GM10266 (cell line): ENCODE results near the gene MT1H.

ENCODE experiments used
- DNase-seq: peaks from one replicate; pipeline ENCODE4 v3.0.0; 2012; ENCODE audit errors: extremely low spot score
- CTCF ChIP-seq: IDR thresholded peaks from 2 replicates; pipeline ENCODE4 v1.5.1; 2012; ENCODE audit warnings: mild to moderate bottlenecking, low read depth; ENCODE audit not compliant: control insufficient read depth, insufficient read depth; ENCODE audit errors: missing control alignments

MT1H gene

GRCh38 chr16:56639045-56639444 lies 30.6 kb upstream of the MT1H start:
- DNase-seq = no peak
- TF ChIP-seq CTCF = no peak

- no peak for TF ChIP-seq CTCF
Measured at GRCh38 chr16:56640076-56640475, 29.5 kb upstream of the MT1H start.

GRCh38 chr16:56641166-56641565 lies 28.4 kb upstream of the MT1H start:
- DNase-seq = no peak
- TF ChIP-seq CTCF = no peak

More at GRCh38 chr16:56640076-56640475, 29.5 kb upstream of the MT1H start:
- DNase-seq = no peak

GRCh38 chr16:56643080-56643778 lies 26.4 kb upstream of the MT1H start:
- TF ChIP-seq CTCF = peak; percentile 22
- peak; percentile 69 for DNase-seq

- TF ChIP-seq CTCF = no peak
Measured at GRCh38 chr16:56643833-56644232, 25.8 kb upstream of the MT1H start.

GRCh38 chr16:56645311-56645710 lies 24.3 kb upstream of the MT1H start:
- no peak for DNase-seq
- no peak for TF ChIP-seq CTCF

More at GRCh38 chr16:56643833-56644232, 25.8 kb upstream of the MT1H start:
- no peak for DNase-seq

- no peak for TF ChIP-seq CTCF
- no peak for DNase-seq
Measured at GRCh38 chr16:56645838-56646237, 23.8 kb upstream of the MT1H start.
